Lower leg skin (tissue), 4 donors: ENCODE results near the gene LIMK1. TPM values are rescaled to one million over a fixed set of nuclear protein-coding genes. Genes with fewer than 3 reads are reported as not detected.

ENCODE experiments used
- DNase-seq, 2 donors: peaks; one replicate each; pipeline ENCODE4 v3.0.0-alpha.2; 2019; ENCODE audit warnings: low spot score in 2 of 2
- H3K4me3 ChIP-seq: fragments of 200-600 bp; sonication (generic); 2 replicates; pipeline ENCODE4 v1.5.1; 2017; ENCODE audit warnings: mild to moderate bottlenecking, low read depth; ENCODE audit not compliant: poor library complexity, severe bottlenecking
- CTCF ChIP-seq, 3 donors: fragments of 450-650 bp; IDR thresholded peaks; one replicate each; pipeline ENCODE4 v1.5.1; 2016; ENCODE audit warnings: antibody characterized with exemption in 3 of 3, mild to moderate bottlenecking in 3 of 3, moderate library complexity in 2 of 3
- POLR2A ChIP-seq, 2 donors: fragments of 450-650 bp; IDR thresholded peaks; one replicate each; pipeline ENCODE4 v1.6.1; 2016 to 2017; ENCODE audit warnings: antibody characterized with exemption in 2 of 2, mild to moderate bottlenecking in 1 of 2, moderate library complexity in 1 of 2
- WGBS, 2 donors: methylation state at CpG; one replicate each; pipeline ENCODE4 v1.1.5; 2018; 5-methylcytosine and 5-hydroxymethylcytosine counted together
- intact Hi-C: fragments of 100-400 bp; cut with DNase I; formaldehyde crosslinking; loops from one replicate; pipeline ENCODE4 v1.15.0; 2023; ENCODE audit warnings: low total_unique reads
- total RNA-seq, 4 donors: library from RNA; depleted of rRNA; stranded (reverse); fragments of >200 nt; gene quantifications; one replicate each; pipeline ENCODE4 v1.1.0, GENCODE V29; 2016

LIMK1 gene
- total RNA-seq, 4 donors from 2014 or later = 7.7 to 19.5 (median 14.6) TPM

- H3K4me3 ChIP-seq = no peak overlapping the region
- intact Hi-C loops = no loop called here
- 95 to 96% methylated on average over 12 of the region's 12 CpGs for WGBS, 2 donors
- TF ChIP-seq CTCF (IDR thresholded peaks at IDR 0.05) = no peak
- TF ChIP-seq POLR2A (IDR thresholded peaks at IDR 0.05) = no peak
- no peak for DNase-seq
Measured at GRCh38 chr7:74063646-74064045, 20.0 kb upstream of the LIMK1 start.

DNA sequence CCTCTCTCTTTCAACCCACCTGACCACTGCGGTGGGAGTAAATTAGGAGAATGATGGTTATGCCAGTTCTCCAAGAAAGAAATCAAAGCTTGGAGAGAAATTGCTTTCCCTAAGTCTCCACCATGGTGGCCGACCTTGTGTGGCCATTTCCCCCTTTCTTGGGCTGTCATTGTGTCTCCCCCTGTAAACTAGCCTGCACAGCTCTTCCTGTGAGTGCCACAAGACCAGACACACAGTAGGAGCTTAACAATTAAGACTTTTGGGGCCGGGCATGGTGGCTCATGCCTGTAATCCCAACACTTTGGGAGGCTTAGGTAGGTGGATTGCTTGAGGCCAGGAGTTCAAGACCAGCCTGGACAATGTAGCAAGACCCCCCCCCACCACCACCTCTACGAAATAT is 18.9 kb upstream of the LIMK1 start:
- no peak for DNase-seq
- TF ChIP-seq POLR2A (IDR thresholded peaks at IDR 0.05) = no peak
- TF ChIP-seq CTCF (IDR thresholded peaks at IDR 0.05) = no peak
- no peak overlapping the region for H3K4me3 ChIP-seq
- intact Hi-C loops = loop anchor here (5.0 kb wide), 2 partner anchors 143 to 338 kb away; no protein-coding TSS in a partner anchor
- 91 to 93% methylated on average over 4 of the region's 4 CpGs for WGBS, 2 donors

DNA sequence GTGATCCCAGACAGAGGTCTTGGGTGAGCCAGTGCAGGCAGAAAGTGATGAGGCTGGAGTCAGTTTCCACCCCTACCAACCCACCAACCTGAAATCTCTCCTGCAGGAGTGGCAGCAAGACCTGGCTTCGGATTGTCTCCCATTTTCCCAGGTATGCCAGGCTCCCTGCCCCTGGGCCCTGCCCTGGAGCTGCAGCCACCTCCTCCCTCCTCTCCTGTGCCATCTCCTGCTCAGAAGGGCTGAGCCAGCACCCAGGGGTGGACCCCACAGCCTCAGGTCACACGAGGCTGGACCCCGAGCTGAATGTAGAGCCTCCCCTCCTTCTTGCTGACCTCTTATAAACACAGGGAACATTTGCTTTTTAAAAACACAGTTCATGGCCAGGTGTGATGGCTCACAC is 17.0 kb upstream of the LIMK1 start:
- no peak for TF ChIP-seq POLR2A (IDR thresholded peaks at IDR 0.05)
- TF ChIP-seq CTCF (IDR thresholded peaks at IDR 0.05) = no peak
- intact Hi-C loops = loop anchor here (5.0 kb wide), 2 partner anchors 141 to 336 kb away; no protein-coding TSS in a partner anchor
- no peak for DNase-seq
- no peak overlapping the region for H3K4me3 ChIP-seq
- WGBS, 2 donors = 71 to 91% methylated on average over 3 of the region's 3 CpGs

- TF ChIP-seq CTCF (IDR thresholded peaks at IDR 0.05) = no peak
- TF ChIP-seq POLR2A (IDR thresholded peaks at IDR 0.05) = no peak
- WGBS, 2 donors = 85 to 87% methylated on average over 19 of the region's 20 CpGs
- intact Hi-C loops = loop anchor here (5.0 kb wide), 2 partner anchors 139 to 334 kb away; no protein-coding TSS in a partner anchor
- no peak overlapping the region for H3K4me3 ChIP-seq
- DNase-seq = no peak
Measured at GRCh38 chr7:74068378-74069085, 15.1 kb upstream of the LIMK1 start.

DNA sequence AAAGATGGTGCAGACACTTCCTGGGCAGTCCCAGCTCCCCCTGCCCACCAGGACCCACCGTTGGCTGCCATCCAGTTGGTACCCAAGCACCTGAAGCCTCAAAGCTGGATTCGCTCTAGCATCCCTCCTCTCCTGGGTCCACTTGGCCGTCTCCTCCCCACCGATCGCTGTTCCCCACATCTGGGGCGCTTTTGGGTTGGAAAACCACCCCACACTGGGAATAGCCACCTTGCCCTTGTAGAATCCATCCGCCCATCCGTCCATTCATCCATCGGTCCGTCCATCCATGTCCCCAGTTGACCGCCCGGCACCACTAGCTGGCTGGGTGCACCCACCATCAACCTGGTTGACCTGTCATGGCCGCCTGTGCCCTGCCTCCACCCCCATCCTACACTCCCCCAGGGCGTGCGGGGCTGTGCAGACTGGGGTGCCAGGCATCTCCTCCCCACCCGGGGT is 14.5 kb upstream of the LIMK1 start:
- TF ChIP-seq CTCF (IDR thresholded peaks at IDR 0.05) (no peak), POLR2A (IDR thresholded peaks at IDR 0.05) (no peak)
- no peak for DNase-seq
- intact Hi-C loops = loop anchor here (5.0 kb wide), 2 partner anchors 138 to 333 kb away; no protein-coding TSS in a partner anchor
- no peak overlapping the region for H3K4me3 ChIP-seq
- WGBS, 2 donors = 86% methylated on average over 16 of the region's 16 CpGs
